Activated CD8-positive, alpha-beta memory T cell treated with anti-CD3 and anti-CD28 coated beads, Interleukin-2, amount 50 U/mL, for 48 hours (primary cell): Measurements from ENCODE around the gene ZNF791.
A peak's percentile ranks its signal among the peaks of the same experiment; 100 is the strongest.
"Not testable (repeated sequence)": the region's sequence is repeated elsewhere in the genome, so short reads cannot be mapped to it uniquely, and the experiment has no call there.

Experiments
- DNase-seq: peaks from one replicate; pipeline ENCODE4 v3.0.0-alpha.2; 2020

Gene ZNF791

GRCh38 chr19:12636631-12637030 lies 25.9 kb downstream of the ZNF791 start:
- DNase-seq: no peak

DNA sequence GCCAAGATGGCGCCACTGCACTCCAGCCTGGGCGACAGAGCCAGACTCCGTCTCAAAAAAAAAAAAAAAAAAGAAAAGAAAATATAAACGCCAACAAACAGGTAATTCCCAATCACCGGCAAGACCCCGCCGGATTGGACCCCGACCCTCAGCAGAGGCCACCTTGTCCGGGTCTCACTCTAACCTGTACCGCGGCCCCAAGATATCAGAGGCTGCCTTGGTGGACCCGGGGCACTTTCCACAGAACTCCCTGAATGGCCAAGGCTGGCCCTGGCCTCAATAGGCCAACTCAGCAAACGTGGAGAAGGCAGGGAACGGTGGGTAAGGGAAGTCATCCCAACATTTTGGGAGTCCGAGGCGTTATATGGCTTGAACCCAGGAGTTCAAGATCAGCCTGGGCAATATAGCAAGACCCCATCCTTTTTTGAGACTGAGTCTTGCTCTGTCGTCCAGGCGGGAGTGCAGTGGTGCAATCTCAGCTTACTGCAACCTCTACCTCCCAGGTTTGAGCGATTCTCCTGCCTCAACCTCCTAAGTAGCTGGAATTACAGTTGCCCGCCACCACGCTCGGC lies 28.0 kb downstream of the ZNF791 start:
- no peak for DNase-seq

DNA sequence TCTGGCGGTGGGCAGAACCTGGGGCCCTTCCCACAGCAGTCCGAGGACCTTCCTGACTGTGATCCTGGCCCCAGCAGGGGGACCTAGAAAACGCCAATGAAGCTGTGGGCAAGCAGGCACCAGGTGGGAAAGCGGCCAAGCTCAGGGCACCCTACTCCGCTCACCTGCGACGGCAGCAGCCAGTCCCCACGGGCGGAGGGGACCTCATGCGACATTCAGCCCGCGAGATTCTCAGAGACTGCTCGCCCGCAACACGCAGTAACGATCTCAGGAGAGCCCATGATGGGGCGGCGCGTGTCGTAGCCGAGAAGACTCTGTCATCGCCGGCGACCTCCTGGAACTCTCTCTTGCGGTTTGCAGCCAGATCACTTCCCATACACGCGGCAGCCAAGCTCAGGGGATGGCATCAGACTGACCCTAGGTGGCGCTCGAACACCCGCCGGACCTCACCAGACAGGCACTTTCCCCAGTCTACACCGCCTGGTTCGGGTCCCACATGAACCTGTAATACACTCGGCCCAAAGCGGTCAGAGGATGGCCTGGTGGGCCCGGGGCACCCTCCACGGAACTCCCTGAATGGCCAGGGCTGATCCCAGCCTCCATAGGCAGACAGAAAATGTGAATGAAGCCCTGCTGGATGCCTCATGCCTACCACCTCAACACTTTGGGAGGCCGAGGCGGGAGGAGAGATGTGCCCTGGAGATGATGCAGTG lies 29.3 kb downstream of the ZNF791 start:
- peak; percentile 92 for DNase-seq

- DNase-seq: no peak
Measured at GRCh38 chr19:12641456-12641855, 30.7 kb downstream of the ZNF791 start.

- no peak for DNase-seq
Measured at GRCh38 chr19:12642506-12642905, 31.8 kb downstream of the ZNF791 start.

- not testable (repeated sequence) for DNase-seq
Measured at GRCh38 chr19:12643716-12644115, 33.0 kb downstream of the ZNF791 start.

DNA sequence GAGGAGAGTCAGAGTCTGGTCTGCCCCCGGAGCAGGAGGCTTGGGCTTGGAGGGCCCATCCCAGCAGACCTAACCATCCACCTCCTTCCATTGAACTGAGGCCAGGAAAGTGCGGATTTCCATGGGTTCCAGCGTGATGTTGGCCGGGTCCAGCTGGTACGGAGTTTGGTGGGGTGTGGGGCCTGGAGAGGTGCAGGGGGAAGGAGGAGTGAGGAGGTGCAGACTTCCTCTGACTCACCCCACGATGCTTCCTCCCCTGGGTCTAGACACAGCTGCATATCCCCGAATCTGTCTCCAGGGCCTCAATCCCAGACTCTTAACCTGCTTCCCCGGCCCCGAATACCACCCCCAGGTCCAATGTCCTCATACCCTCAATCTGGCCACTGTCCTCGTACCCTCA lies 35.8 kb downstream of the ZNF791 start:
- no peak for DNase-seq

DNA sequence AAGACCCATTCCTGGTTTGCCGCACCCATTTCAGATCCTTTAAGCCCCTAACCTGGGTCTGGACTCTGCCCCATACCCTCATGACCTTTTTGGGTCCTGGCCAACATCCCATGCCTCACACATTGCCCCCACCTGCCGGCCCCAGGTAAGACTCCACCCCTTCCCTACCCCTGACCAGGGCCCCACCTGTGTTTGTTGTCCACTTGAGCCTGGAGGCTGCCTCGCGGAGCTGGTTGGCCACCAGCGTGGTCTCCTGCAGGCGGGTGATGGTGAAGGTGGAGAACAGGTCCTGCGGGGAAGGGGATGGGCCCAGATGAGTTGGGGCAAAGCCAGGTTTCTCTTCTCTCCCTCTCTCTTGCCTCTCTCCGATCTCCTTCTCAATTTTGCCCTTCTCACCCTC lies 36.3 kb downstream of the ZNF791 start:
- no peak for DNase-seq

GRCh38 chr19:12647490-12648071 lies 36.9 kb downstream of the ZNF791 start:
- peak; percentile 81 for DNase-seq

- DNase-seq: no peak
Measured at GRCh38 chr19:12648088-12648487, 37.4 kb downstream of the ZNF791 start.

DNA sequence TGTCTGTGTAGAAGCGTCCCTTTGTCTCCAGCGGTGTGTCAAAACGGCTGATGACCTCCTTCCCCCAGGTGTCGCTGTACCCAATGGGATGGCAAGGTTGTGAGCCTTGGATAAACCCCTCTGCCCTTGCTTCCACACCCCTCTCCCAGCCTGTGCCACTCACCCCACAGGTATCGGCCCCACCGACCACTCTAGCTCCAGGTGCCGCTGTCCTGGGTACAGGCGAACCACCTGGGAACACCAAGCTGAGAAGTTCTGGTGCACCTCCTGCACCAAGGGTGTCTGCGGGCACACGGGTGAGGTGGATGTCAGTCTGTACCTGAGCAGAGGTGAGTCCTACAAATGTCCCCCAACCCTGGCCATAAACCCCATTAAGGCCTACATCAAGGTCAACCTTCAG lies 39.2 kb downstream of the ZNF791 start:
- DNase-seq: no peak

GRCh38 chr19:12652219-12652618 lies 41.5 kb downstream of the ZNF791 start:
- no peak for DNase-seq

DNA sequence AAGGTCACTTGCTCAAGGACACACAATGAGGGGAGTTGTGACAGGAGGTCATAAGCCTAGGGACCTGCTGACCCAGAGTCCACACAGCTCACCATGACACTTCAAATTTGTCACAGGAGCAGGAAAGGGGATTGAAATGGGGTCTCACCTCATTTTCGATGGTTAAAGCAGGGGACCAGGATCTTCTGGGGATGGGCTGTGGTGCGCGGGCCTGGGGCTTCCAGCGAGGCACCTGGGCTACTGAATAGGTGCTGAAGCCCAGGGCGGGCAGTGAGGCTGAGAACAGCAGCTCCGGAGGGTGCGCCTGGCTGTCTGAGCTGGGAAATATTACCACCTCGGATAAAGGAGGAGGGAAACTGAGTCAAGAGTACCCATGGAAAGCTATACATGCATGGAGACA lies 44.8 kb downstream of the ZNF791 start:
- no peak for DNase-seq

DNA sequence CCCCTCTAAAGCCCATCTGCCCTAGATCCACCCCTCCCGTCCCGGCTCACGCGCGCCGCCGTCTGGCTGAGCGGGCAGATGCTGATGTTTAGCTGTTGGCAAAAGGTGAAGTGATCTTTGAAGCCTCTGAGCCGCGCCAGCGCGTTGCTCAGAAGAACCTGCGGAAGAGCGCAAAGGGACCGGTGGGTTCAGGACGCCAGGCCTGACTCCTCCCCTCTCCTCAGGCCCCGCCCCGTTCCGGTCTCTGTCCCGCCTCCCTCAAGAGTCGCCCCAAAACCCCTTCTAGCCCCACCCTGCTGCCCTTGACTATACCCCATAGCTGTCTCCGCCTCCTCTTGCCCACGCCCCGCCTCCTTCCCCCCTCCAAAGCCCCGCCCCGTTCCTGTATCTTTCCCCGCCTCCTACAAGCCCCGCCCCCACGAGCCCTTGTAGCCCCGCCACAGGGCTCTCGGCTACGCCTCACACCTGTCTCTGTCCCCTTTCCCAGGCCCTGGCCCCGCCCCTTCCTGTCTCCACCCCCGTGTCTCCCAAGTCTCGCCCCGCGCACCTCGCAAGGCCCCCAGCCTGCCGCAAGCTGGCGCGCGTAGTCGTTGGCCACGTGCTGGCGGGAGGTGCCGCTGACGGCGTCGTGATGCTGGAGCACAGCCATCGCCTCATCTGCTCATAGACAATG lies 46.3 kb downstream of the ZNF791 start:
- DNase-seq: peak; percentile 71

- no peak for DNase-seq
Measured at GRCh38 chr19:12657966-12658365, 47.2 kb downstream of the ZNF791 start.

DNA sequence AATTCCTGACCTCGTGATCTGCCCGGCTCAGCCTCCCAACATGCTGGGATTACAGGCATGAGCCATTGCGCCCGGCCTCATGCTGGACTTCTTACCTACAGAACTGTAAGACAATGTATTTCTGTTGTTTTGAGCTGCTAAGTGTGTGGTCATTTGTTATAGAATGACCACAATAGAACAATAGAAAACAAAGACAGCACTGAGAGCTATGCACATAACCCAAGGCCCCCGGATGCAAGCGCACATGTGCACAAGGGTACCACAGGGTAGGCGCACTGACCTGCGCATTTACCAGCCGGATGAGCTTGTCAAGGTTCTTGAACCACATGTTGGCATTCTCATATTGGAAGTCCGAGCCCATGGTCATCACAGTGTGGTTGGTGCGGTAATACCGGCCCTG lies 50.3 kb downstream of the ZNF791 start:
- DNase-seq: no peak

DNA sequence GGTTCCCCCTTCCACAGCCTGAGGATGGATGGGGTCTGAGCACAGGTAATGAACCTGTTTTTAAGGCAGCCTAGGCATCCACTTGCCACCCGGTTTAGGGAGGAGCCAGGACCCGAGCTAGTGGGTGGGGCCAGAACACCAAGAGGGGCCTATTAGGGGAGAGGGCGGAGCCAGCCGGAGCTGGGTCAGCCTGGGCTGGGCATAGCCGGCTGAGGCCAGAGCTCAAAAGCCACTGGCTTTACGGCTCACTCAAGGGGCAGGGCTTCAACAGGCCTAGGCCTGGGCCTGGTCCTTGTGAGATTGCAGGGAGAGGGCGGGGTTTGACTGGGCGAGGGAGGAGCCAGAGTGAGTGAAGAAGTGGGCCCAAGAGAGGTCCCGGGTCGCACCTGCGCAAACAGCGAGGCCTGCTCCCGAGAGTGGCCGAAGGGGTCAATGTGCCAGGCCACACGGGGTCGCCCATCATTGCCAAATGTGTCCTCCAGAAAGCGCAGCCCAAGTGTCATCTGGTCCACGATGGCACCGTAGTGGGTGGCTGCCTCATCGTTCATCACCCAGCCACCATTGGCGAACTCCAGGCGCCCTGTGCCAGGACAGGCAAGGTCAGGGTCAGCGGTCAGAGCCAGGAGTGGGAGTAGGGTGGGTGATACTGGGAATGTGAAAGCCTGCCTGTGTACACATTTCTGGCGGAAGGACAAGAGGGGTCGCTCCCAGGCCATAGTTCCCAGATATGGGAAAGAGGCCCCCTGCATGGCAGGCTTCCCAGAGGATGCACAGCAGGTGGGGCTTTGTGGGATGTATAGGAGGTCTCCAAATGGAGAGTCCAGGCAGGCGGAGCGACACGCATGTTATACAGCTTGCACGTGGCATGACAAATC lies 53.9 kb downstream of the ZNF791 start:
- DNase-seq: no peak

GRCh38 chr19:12665281-12665573 lies 54.5 kb downstream of the ZNF791 start:
- peak; percentile 74 for DNase-seq

DNA sequence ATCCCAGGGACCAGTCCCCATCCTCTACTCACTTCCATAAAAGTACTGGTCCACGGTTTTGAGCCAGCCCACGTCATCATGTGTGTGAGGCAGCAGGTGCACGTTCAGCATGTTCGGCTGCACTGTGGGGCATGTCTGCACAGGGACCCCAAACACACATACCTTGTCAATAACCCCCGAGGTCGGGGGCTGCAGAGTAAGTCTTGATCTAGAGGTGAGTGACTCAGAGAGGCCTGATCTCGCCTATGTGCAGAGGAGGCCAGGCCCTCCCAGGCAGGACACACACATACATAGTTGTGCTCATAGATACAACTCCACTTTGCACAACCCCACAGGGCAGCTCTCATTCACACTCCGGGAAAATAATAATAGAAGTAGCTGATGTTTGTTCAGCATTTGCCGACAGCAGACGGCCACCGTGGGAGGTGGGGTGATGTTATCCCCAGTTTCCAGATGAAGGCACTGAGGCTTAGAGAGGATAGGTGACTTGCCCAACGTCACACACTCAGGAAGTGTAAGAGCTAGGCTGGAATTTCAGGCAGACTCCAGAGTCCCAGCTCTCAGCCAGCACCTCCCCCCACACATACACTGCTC lies 55.0 kb downstream of the ZNF791 start:
- DNase-seq: no peak

- peak; percentile 91 for DNase-seq
Measured at GRCh38 chr19:12666265-12667048, 55.7 kb downstream of the ZNF791 start, which contains the start of the genes MAN2B1 and WDR83. Gene MAN2B1 (minus strand): TSS chr19:12666742. CDS start chr19:12666701, 41 bp downstream. Gene WDR83 (plus strand): TSS chr19:12666807. CDS start chr19:12669791, 2,984 bp downstream.

DNA sequence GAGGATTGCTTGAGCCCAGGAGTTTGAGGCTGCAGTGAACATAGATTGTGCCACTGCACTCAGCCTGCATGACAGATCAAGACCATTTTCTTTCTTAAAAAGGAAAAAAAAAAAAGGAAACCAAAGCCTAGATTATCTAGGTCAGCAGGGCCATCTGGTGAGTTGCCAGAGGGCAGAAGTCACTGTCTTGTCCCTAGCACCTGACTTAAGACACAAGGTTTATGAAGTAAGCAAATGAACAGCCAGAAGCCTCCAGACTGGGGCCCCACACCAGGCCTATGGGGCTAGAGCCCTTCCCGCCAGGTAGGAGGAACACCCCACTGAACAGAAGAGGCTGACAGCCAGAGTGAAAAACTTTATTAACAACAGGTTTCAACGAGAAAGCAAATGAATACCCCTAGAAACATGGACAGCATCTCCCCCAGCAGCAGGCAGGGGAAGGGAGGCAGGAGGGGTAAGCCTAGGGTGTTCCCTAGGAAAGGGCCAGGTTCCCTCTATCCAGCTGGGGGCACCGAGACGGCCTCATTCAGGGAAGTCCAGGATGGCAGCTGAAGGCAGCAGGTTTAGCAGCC lies 57.1 kb downstream of the ZNF791 start:
- DNase-seq: no peak
